OCI-LY1 (cell line): ENCODE data around the gene ABCC3.

Experiments used
- H2AFZ ChIP-seq: fragments of 200-600 bp; sonication (generic), shearing (Covaris generic); 2 replicates; pipeline ENCODE4 v1.6.0; 2014; ENCODE audit warnings: antibody characterized with exemption, mild to moderate bottlenecking, low read length
- H3F3A ChIP-seq: fragments of 200-600 bp; sonication (generic), shearing (Covaris generic); 2 replicates; pipeline ENCODE4 v1.6.0; 2014; ENCODE audit warnings: mild to moderate bottlenecking, antibody characterized with exemption, low read length, moderate library complexity; ENCODE audit not compliant: insufficient read depth
- H3K27ac ChIP-seq: fragments of 200-600 bp; sonication (generic); 2 replicates; pipeline ENCODE4 v1.5.1; 2014; ENCODE audit warnings: low read length, mixed run types, mild to moderate bottlenecking, low read depth; ENCODE audit not compliant: poor library complexity, severe bottlenecking
- H3K27me3 ChIP-seq: fragments of 200-600 bp; sonication (generic); 2 replicates; pipeline ENCODE4 v1.6.0; 2014; ENCODE audit warnings: antibody characterized with exemption, mild to moderate bottlenecking, low read length, moderate library complexity; ENCODE audit not compliant: insufficient read depth
- H3K36me3 ChIP-seq: fragments of 200-600 bp; sonication (generic); 2 replicates; pipeline ENCODE4 v1.6.1; 2014; ENCODE audit warnings: mild to moderate bottlenecking, antibody characterized with exemption, low read length, moderate library complexity, mixed read lengths; ENCODE audit not compliant: insufficient read depth
- H3K4me1 ChIP-seq: fragments of 200-600 bp; sonication (generic); 2 replicates; pipeline ENCODE4 v1.5.1; 2014; ENCODE audit warnings: mild to moderate bottlenecking, low read length, moderate library complexity; ENCODE audit not compliant: insufficient read depth, severe bottlenecking
- H3K4me2 ChIP-seq: fragments of 200-600 bp; sonication (generic), shearing (Covaris generic); 2 replicates; pipeline ENCODE4 v1.6.1; 2014; ENCODE audit warnings: low read length
- H3K4me3 ChIP-seq: fragments of 200-600 bp; sonication (generic); 2 replicates; pipeline ENCODE4 v1.5.1; 2014; ENCODE audit warnings: low read length, low read depth, mild to moderate bottlenecking, mixed read lengths; ENCODE audit not compliant: poor library complexity, severe bottlenecking
- H3K79me2 ChIP-seq: fragments of 200-600 bp; shearing (Covaris generic); 2 replicates; pipeline ENCODE4 v1.6.1; 2016; ENCODE audit warnings: mixed run types, low read length, mixed read lengths; ENCODE audit not compliant: insufficient read depth
- H3K9ac ChIP-seq: fragments of 200-600 bp; sonication (generic), shearing (Covaris generic); 2 replicates; pipeline ENCODE4 v1.6.1; 2014; ENCODE audit warnings: mild to moderate bottlenecking, low read length, mixed read lengths
- H3K9me2 ChIP-seq: fragments of 200-600 bp; sonication (generic), shearing (Covaris generic); 2 replicates; pipeline ENCODE4 v1.6.1; 2014; ENCODE audit warnings: low read depth, mild to moderate bottlenecking, low read length, mixed read lengths
- H3K9me3 ChIP-seq: fragments of 200-600 bp; shearing (Covaris generic); 2 replicates; pipeline ENCODE4 v1.6.1; 2014; ENCODE audit warnings: low read length, mixed read lengths
- H4K20me1 ChIP-seq: fragments of 200-600 bp; sonication (generic), shearing (Covaris generic); 2 replicates; pipeline ENCODE4 v1.6.0; 2016; ENCODE audit warnings: mild to moderate bottlenecking, low read length; ENCODE audit not compliant: insufficient read depth
- CTCF ChIP-seq: fragments of 200-600 bp; sonication (generic), shearing (Covaris generic); IDR thresholded peaks from 2 replicates; pipeline ENCODE4 v1.5.1; 2017; ENCODE audit warnings: mild to moderate bottlenecking, antibody characterized with exemption, low read length, moderate library complexity, mixed read lengths
- EZH2 ChIP-seq: fragments of 200-600 bp; sonication (generic), shearing (Covaris generic); IDR thresholded peaks from 2 replicates; pipeline ENCODE4 v1.8.0; 2017; ENCODE audit warnings: borderline replicate concordance, mixed run types, mild to moderate bottlenecking, antibody characterized with exemption, low read length, moderate library complexity, mixed read lengths

ABCC3 gene

GRCh38 chr17:50661795-50662391, 27.2 kb downstream of the ABCC3 start:
- Histone ChIP-seq H2AFZ (no peak overlapping the region), H3K4me1 (no peaks in the 10 kb centered on the region), H3K4me2 (no peak overlapping the region), H3K36me3 (no peaks in the 10 kb centered on the region), H3K9me2 (no peaks in the 10 kb centered on the region), H4K20me1 (no peaks in the 10 kb centered on the region), H3K79me2 (no peaks in the 10 kb centered on the region), H3K4me3 (no peak overlapping the region), H3F3A (no peaks in the 10 kb centered on the region), H3K9ac (no peak overlapping the region), H3K27ac (no peak overlapping the region), H3K9me3 (no peaks in the 10 kb centered on the region), H3K27me3 (no peaks in the 10 kb centered on the region; the same call in 1 of the 2 replicates)
- TF ChIP-seq CTCF (no peak), EZH2 (no peak)

GRCh38 chr17:50662632-50663225, 28.0 kb downstream of the ABCC3 start:
- Histone ChIP-seq H3K9me3 (no peaks in the 10 kb centered on the region), H4K20me1 (no peaks in the 10 kb centered on the region), H3K27ac (no peak overlapping the region), H2AFZ (no peak overlapping the region), H3K27me3 (no peaks in the 10 kb centered on the region; the same call in 1 of the 2 replicates), H3K36me3 (no peaks in the 10 kb centered on the region), H3K9me2 (no peaks in the 10 kb centered on the region), H3F3A (no peaks in the 10 kb centered on the region), H3K79me2 (no peaks in the 10 kb centered on the region), H3K4me2 (no peak overlapping the region), H3K9ac (no peak overlapping the region), H3K4me3 (no peak overlapping the region), H3K4me1 (no peaks in the 10 kb centered on the region)
- TF ChIP-seq EZH2 (no peak), CTCF (no peak)

GRCh38 chr17:50663812-50664374, 29.2 kb downstream of the ABCC3 start:
- TF ChIP-seq CTCF (no peak), EZH2 (no peak)
- Histone ChIP-seq H3K36me3 (no peaks in the 10 kb centered on the region), H2AFZ (no peak overlapping the region), H3K9me3 (no peaks in the 10 kb centered on the region), H3K4me1 (no peaks in the 10 kb centered on the region), H3K9ac (no peak overlapping the region), H4K20me1 (no peaks in the 10 kb centered on the region), H3K79me2 (no peaks in the 10 kb centered on the region), H3K9me2 (no peaks in the 10 kb centered on the region), H3F3A (no peaks in the 10 kb centered on the region), H3K27ac (no peak overlapping the region), H3K4me2 (no peak overlapping the region), H3K4me3 (no peak overlapping the region), H3K27me3 (peaks cover under 1% of the 10 kb centered on the region; the same call in 1 of the 2 replicates)
